Mesothelial cell of epicardium (in vitro differentiated cells): ENCODE results near the gene LZTS2. TPM values are rescaled to one million over a fixed set of nuclear protein-coding genes. Genes with fewer than 3 reads are reported as not detected.
"Not testable (repeated sequence)": the region's sequence is repeated elsewhere in the genome, so short reads cannot be mapped to it uniquely, and the experiment has no call there.

ENCODE experiments used
- DNase-seq, 2 experiments: peaks; one replicate each; pipeline ENCODE4 v3.0.0; 2021; ENCODE audit warnings: low spot score in 2 of 2; ENCODE audit not compliant: unreplicated experiment in 2 of 2
- H3K27ac Mint-ChIP-seq: 2 replicates; pipeline ENCODE4 v1.8.0; 2021; ENCODE audit warnings: mixed read lengths
- H3K27me3 Mint-ChIP-seq: 2 replicates; pipeline ENCODE4 v1.8.0; 2021; ENCODE audit warnings: low read depth, mixed read lengths
- H3K36me3 Mint-ChIP-seq: 2 replicates; pipeline ENCODE4 v1.8.0; 2021; ENCODE audit warnings: mixed read lengths
- H3K4me1 Mint-ChIP-seq: 2 replicates; pipeline ENCODE4 v1.8.0; 2021; ENCODE audit warnings: mixed read lengths
- H3K4me3 Mint-ChIP-seq: 2 replicates; pipeline ENCODE4 v1.8.0; 2021; ENCODE audit warnings: mild to moderate bottlenecking, moderate library complexity, mixed read lengths
- H3K9me3 Mint-ChIP-seq: 2 replicates; pipeline ENCODE4 v1.8.0; 2021; ENCODE audit warnings: mixed read lengths
- total RNA-seq: library from RNA; stranded (reverse); gene quantifications from 3 replicates; pipeline ENCODE4 v1.2.1, GENCODE V29; 2021
- TF ChIP-seq, protein P1 (sequence below): fragments of 200-600 bp; sonication (generic); IDR thresholded peaks from one replicate; pipeline ENCODE4 v1.5.0; 2021; ENCODE audit warnings: antibody characterized with exemption; ENCODE audit not compliant: unreplicated experiment

Gene LZTS2
- total RNA-seq, 1 donor from 2014 or later, result 107 TPM

DNA sequence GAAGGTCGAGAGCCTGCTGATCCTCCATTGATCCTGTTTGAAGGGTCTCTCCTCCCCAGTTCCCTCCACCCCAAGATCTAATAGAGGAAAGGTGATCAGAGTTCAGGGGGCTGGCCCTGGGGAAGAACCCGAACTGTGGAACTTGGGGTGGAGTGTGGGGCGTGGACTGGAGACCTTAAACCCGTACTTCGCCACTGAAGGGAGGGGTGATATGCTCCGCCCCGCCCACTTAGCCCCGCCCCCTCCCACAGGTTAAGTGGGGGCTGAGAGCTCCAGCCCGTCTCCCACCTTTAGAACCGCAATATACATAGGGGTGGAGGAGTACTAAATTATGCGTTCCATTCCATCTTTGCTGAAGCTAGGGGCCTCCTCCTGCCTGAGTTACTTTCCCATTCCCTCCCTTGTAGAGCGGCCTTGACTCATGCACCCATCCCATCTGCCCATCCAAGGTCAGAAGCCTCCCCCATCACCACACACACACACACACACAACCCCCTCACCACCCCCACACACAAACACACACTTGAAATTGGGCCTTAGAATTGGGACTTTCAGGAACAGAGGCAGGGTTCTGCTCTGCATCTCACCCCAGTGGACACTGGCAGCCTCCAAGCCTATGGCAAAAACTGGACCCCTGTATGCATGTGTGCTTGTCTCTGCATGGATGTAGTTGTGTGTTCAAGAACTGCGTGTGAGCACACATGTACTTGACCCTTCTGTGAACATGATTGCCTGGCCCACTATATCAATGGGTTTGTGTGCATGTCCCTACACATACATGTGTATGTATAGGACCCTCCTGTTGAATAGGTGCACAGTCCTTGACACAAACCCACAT, 29.3 kb upstream of the LZTS2 start:
- H3K4me3 Mint-ChIP-seq, result peak overlapping the region; percentile 74
- no peaks in the 10 kb centered on the region for H3K36me3 Mint-ChIP-seq
- H3K27me3 Mint-ChIP-seq, result no peaks in the 10 kb centered on the region
- no peaks in the 10 kb centered on the region for H3K9me3 Mint-ChIP-seq
- peak in 1 of 2 experiments; percentile 38 for DNase-seq
- TF ChIP-seq, protein P1, sequence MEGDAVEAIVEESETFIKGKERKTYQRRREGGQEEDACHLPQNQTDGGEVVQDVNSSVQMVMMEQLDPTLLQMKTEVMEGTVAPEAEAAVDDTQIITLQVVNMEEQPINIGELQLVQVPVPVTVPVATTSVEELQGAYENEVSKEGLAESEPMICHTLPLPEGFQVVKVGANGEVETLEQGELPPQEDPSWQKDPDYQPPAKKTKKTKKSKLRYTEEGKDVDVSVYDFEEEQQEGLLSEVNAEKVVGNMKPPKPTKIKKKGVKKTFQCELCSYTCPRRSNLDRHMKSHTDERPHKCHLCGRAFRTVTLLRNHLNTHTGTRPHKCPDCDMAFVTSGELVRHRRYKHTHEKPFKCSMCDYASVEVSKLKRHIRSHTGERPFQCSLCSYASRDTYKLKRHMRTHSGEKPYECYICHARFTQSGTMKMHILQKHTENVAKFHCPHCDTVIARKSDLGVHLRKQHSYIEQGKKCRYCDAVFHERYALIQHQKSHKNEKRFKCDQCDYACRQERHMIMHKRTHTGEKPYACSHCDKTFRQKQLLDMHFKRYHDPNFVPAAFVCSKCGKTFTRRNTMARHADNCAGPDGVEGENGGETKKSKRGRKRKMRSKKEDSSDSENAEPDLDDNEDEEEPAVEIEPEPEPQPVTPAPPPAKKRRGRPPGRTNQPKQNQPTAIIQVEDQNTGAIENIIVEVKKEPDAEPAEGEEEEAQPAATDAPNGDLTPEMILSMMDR, result no peak
- H3K4me1 Mint-ChIP-seq, result peaks cover 13% of the 10 kb centered on the region
- no peak overlapping the region for H3K27ac Mint-ChIP-seq

DNA sequence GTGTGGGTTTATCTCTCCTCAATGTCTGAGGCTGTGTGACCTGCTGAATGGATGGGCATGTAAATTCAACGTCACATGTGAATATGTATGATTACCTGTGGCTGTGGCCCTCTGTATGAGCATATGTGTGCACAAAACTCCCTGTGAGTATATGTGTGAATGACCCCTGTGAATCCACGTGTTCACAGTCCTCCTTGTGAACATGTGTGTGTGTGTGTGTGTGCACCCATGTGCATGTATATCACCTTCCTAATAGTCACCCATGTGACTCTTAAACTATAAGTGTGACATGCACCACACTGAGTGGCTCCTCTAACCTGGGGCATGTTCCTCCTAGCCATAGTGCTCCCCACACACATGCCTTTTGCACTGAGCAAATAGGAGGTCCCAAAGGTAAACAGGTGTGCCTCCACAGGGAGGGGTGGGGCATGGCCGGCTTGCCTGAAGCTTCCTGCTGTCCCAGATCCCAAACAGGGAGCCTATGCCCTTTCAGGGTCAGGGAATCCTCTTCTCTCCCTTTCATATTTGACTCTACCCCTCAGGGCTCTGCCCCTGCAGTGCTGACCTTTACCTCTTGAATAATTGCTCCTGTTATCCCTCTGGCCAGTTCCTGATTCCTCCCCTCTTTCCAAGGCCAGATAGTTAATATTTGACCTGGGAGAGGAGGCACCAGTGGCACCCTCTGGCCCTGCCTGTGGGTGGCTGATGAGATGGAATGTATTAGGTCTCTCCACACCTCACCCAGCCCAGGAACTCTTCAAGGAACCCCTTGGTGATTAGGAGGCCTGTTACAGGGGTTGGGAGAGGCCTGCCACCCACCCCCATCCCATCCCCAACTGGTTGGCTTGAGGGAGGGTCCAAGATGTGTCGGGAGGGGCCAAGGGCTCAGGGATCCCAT, 28.4 kb upstream of the LZTS2 start:
- peaks cover 13% of the 10 kb centered on the region for H3K4me1 Mint-ChIP-seq
- H3K27me3 Mint-ChIP-seq, result no peaks in the 10 kb centered on the region
- TF ChIP-seq, protein P1, result no peak
- no peaks in the 10 kb centered on the region for H3K36me3 Mint-ChIP-seq
- H3K9me3 Mint-ChIP-seq, result no peaks in the 10 kb centered on the region
- H3K27ac Mint-ChIP-seq, result no peak overlapping the region
- no peak for DNase-seq
- peak overlapping the region; percentile 74 for H3K4me3 Mint-ChIP-seq

DNA sequence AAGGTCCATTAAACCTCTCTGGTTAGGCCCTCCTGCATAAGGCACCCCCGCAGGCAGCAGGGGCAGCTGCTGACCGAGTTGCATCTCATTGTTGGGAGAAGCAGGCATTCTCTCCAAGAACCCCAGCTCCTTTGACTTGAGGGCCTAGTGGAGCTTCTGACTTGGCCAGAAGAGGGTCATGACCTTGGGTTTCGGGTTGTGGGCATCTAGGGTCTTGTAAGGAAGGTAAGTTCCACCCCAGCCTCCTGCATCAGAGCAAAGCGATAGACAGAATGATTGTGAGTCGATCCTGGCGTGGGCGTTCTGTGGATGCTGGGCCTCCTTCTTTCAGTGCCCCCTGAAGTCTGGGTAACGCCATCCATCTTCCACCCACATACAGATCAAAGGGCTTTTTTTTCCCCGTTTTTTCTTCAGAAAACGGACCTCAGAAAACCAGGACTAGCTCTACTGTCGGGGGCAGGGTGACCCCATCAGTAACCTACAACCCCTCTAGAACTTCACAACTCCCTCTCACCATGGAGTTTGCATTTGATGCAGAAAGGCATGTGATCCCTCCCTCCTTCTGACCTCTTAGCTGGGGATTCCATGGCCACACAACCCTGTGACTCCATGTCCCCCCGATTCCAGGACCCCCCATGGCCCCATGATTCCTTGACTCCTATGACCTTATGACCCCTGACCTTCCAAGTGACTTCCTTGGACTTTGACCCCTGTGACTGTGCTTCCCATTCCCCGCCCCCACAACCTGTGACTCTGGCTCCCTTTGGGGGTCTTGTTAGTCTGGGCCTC, 27.3 kb upstream of the LZTS2 start:
- no peaks in the 10 kb centered on the region for H3K27me3 Mint-ChIP-seq
- H3K36me3 Mint-ChIP-seq, result no peaks in the 10 kb centered on the region
- no peak overlapping the region for H3K4me3 Mint-ChIP-seq
- TF ChIP-seq, protein P1, result no peak
- no peak overlapping the region for H3K27ac Mint-ChIP-seq
- peaks cover 18% of the 10 kb centered on the region for H3K4me1 Mint-ChIP-seq
- no peaks in the 10 kb centered on the region for H3K9me3 Mint-ChIP-seq
- peak in 1 of 2 experiments; percentile 34 for DNase-seq

DNA sequence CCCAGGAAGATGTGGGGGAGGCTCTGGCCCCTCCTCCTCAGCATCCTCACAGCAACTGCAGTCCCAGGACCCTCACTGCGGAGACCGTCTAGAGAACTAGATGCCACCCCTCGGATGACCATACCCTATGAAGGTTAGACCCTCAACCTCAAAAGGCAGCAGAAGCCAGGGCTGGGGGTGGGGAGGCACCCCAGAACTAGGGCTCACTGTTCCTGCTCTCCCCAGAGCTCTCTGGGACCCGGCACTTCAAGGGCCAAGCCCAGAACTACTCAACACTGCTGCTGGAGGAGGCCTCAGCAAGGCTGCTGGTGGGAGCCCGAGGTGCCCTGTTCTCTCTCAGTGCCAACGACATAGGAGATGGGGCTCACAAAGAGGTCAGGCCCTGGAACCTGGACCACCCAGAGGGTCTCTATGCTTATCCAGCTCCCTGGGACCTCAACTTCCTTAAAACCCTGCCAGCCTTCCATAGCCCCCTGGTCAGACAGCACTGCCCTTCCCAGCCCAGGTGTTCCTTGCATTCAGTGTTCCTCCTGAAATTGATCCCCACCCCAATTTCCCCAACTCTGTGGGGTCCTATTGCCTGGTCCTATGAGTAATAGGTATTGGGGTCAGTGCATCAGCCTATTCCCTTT, 26.6 kb upstream of the LZTS2 start:
- Mint-ChIP-seq H3K4me1 (peaks cover 18% of the 10 kb centered on the region), H3K9me3 (no peaks in the 10 kb centered on the region), H3K36me3 (no peaks in the 10 kb centered on the region), H3K4me3 (no peak overlapping the region), H3K27ac (no peak overlapping the region), H3K27me3 (no peaks in the 10 kb centered on the region)
- TF ChIP-seq, protein P1, result no peak
- peak in 1 of 2 experiments; percentile 29 for DNase-seq

DNA sequence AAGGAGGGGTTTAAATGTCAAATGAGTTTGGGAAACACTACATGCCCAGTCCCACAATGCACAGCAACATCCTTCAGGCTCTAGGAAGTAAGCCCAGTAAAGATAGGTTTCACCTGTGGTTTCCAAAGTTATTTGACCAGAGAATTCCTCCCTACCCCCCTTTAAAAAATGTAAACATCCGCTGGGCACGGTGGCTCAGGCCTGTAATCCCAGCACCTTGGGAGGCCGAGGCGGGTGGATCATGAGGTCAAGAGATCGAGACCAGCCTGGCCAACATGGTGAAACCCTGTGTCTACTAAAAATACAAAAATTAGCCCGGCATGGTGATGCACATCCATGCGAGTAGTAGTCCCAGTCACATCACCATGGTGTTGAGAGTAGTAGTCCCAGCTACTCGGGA, 24.2 kb upstream of the LZTS2 start:
- not testable (repeated sequence) for H3K27me3 Mint-ChIP-seq, H3K27ac Mint-ChIP-seq, H3K4me3 Mint-ChIP-seq, H3K9me3 Mint-ChIP-seq, H3K36me3 Mint-ChIP-seq
- peaks cover 11% of the 10 kb centered on the region for H3K4me1 Mint-ChIP-seq
- peak in 1 of 2 experiments; percentile 6 for DNase-seq
